Ishikawa (cell line): ENCODE results near the gene AP2M1.

ENCODE experiments used
- CEBPB ChIP-seq: IDR thresholded peaks from 2 replicates; pipeline ENCODE4 v1.6.1; 2012
- CREB1 ChIP-seq: IDR thresholded peaks from 2 replicates; pipeline ENCODE4 v1.6.1; 2012; ENCODE audit warnings: low read depth
- EGR1 ChIP-seq: IDR thresholded peaks from 2 replicates; pipeline ENCODE4 v1.6.1; 2012
- EP300 ChIP-seq: IDR thresholded peaks from 2 replicates; pipeline ENCODE4 v1.6.1; 2012; ENCODE audit warnings: borderline replicate concordance
- REST ChIP-seq: IDR thresholded peaks from 2 replicates; pipeline ENCODE4 v1.6.1; 2012; ENCODE audit warnings: low read depth, mild to moderate bottlenecking
- TAF1 ChIP-seq: IDR thresholded peaks from 2 replicates; pipeline ENCODE4 v1.6.1; 2012; ENCODE audit warnings: low read depth, mild to moderate bottlenecking
- TEAD4 ChIP-seq: IDR thresholded peaks from 2 replicates; pipeline ENCODE4 v1.6.1; 2012
- USF1 ChIP-seq: IDR thresholded peaks from 2 replicates; pipeline ENCODE4 v1.6.1; 2012
- YY1 ChIP-seq: IDR thresholded peaks from 2 replicates; pipeline ENCODE4 v1.6.1; 2012; ENCODE audit warnings: low read depth

- TF ChIP-seq EP300: no peak
- TF ChIP-seq EGR1: no peak
- no peak for TF ChIP-seq CEBPB
- TF ChIP-seq REST: no peak
- TF ChIP-seq TEAD4: no peak
- no peak for TF ChIP-seq TAF1
- TF ChIP-seq YY1: no peak
- TF ChIP-seq CREB1: no peak
- TF ChIP-seq USF1: no peak
Observed at GRCh38 chr3:184196536-184196935, 21.9 kb downstream of the AP2M1 start.
